GM19239 (cell line): ENCODE data around the gene LRMDA.

Experiments used
- DNase-seq: peaks from one replicate; pipeline ENCODE4 v3.0.0; 2011; ENCODE audit warnings: low spot score; ENCODE audit not compliant: insufficient read length
- FAIRE-seq: peaks from 2 replicates; lab custom pipeline; 2011; peaks lifted over from hg19 to GRCh38; lab: Jason Lieb, UNC

The LRMDA gene

GRCh38 chr10:76106611-76107010 lies 675.2 kb downstream of the LRMDA start:
- FAIRE-seq (no peak), DNase-seq (no peak)

GRCh38 chr10:76108563-76109359 lies 677.3 kb downstream of the LRMDA start:
- no peak for DNase-seq
- no peak for FAIRE-seq

GRCh38 chr10:76111404-76111803 lies 680.0 kb downstream of the LRMDA start:
- FAIRE-seq (no peak), DNase-seq (no peak)

- DNase-seq (no peak), FAIRE-seq (no peak)
Measured at GRCh38 chr10:76111986-76112825, 680.8 kb downstream of the LRMDA start.

- FAIRE-seq (no peak), DNase-seq (no peak)
Measured at GRCh38 chr10:76112826-76113150, 681.4 kb downstream of the LRMDA start.

GRCh38 chr10:76113952-76114351 lies 682.5 kb downstream of the LRMDA start:
- FAIRE-seq (no peak), DNase-seq (no peak)

- DNase-seq (no peak), FAIRE-seq (no peak)
Measured at GRCh38 chr10:76114581-76115001, 683.2 kb downstream of the LRMDA start.

- FAIRE-seq = no peak
Measured at GRCh38 chr10:76115131-76115470, 683.7 kb downstream of the LRMDA start.

GRCh38 chr10:76115471-76116155 lies 684.2 kb downstream of the LRMDA start:
- no peak for DNase-seq
- FAIRE-seq = no peak

More at GRCh38 chr10:76115131-76115470, 683.7 kb downstream of the LRMDA start:
- no peak for DNase-seq

GRCh38 chr10:76116523-76116922 lies 685.1 kb downstream of the LRMDA start:
- FAIRE-seq (no peak), DNase-seq (no peak)

- no peak for FAIRE-seq
- no peak for DNase-seq
Measured at GRCh38 chr10:76117949-76118348, 686.5 kb downstream of the LRMDA start.

GRCh38 chr10:76119036-76119435 lies 687.6 kb downstream of the LRMDA start:
- no peak for FAIRE-seq
- no peak for DNase-seq

GRCh38 chr10:76119515-76119914 lies 688.1 kb downstream of the LRMDA start:
- FAIRE-seq (no peak), DNase-seq (no peak)

- DNase-seq (no peak), FAIRE-seq (no peak)
Measured at GRCh38 chr10:76122056-76122455, 690.6 kb downstream of the LRMDA start.

- FAIRE-seq (no peak), DNase-seq (no peak)
Measured at GRCh38 chr10:76124280-76124679, 692.9 kb downstream of the LRMDA start.

- no peak for DNase-seq
- FAIRE-seq = no peak
Measured at GRCh38 chr10:76125900-76126299, 694.5 kb downstream of the LRMDA start.

- DNase-seq (no peak), FAIRE-seq (no peak)
Measured at GRCh38 chr10:76126607-76127527, 695.4 kb downstream of the LRMDA start.

GRCh38 chr10:76127984-76128589 lies 696.7 kb downstream of the LRMDA start:
- no peak for DNase-seq
- no peak for FAIRE-seq

- no peak for DNase-seq
- FAIRE-seq = no peak
Measured at GRCh38 chr10:76129213-76129612, 697.8 kb downstream of the LRMDA start.

GRCh38 chr10:76130892-76131291 lies 699.5 kb downstream of the LRMDA start:
- DNase-seq = no peak
- no peak for FAIRE-seq
